GM12874 (cell line): ENCODE measurements around the gene GDF11.
A peak's percentile ranks its signal among the peaks of the same experiment; 100 is the strongest.

Experiments
- TF ChIP-seq, protein P1 (sequence below): IDR thresholded peaks from 2 replicates; pipeline ENCODE4 v1.5.1; 2011; ENCODE audit warnings: low read depth, mild to moderate bottlenecking, control low read depth, low read length, moderate library complexity; ENCODE audit not compliant: insufficient read depth

The GDF11 gene

DNA sequence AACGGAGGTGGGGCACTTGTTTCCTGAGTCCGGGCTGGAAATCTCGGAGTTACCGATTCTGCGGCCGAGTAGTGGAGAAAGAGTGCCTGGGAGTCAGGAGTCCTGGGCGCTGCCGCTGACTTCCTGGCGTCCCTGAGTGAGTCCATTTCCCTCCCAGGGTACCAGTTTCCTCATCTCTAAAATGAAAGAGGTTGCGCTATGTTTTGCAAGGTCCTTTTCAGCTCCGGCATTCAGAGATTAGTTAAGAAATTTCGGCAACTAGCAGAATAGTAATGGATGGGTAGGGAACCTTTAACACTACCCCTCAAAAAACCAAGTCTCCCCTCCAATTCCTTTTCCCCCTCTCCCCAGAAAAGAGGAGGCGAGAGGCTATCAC lies 26.4 kb upstream of the GDF11 start:
- TF ChIP-seq, protein P1, sequence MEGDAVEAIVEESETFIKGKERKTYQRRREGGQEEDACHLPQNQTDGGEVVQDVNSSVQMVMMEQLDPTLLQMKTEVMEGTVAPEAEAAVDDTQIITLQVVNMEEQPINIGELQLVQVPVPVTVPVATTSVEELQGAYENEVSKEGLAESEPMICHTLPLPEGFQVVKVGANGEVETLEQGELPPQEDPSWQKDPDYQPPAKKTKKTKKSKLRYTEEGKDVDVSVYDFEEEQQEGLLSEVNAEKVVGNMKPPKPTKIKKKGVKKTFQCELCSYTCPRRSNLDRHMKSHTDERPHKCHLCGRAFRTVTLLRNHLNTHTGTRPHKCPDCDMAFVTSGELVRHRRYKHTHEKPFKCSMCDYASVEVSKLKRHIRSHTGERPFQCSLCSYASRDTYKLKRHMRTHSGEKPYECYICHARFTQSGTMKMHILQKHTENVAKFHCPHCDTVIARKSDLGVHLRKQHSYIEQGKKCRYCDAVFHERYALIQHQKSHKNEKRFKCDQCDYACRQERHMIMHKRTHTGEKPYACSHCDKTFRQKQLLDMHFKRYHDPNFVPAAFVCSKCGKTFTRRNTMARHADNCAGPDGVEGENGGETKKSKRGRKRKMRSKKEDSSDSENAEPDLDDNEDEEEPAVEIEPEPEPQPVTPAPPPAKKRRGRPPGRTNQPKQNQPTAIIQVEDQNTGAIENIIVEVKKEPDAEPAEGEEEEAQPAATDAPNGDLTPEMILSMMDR = no peak

DNA sequence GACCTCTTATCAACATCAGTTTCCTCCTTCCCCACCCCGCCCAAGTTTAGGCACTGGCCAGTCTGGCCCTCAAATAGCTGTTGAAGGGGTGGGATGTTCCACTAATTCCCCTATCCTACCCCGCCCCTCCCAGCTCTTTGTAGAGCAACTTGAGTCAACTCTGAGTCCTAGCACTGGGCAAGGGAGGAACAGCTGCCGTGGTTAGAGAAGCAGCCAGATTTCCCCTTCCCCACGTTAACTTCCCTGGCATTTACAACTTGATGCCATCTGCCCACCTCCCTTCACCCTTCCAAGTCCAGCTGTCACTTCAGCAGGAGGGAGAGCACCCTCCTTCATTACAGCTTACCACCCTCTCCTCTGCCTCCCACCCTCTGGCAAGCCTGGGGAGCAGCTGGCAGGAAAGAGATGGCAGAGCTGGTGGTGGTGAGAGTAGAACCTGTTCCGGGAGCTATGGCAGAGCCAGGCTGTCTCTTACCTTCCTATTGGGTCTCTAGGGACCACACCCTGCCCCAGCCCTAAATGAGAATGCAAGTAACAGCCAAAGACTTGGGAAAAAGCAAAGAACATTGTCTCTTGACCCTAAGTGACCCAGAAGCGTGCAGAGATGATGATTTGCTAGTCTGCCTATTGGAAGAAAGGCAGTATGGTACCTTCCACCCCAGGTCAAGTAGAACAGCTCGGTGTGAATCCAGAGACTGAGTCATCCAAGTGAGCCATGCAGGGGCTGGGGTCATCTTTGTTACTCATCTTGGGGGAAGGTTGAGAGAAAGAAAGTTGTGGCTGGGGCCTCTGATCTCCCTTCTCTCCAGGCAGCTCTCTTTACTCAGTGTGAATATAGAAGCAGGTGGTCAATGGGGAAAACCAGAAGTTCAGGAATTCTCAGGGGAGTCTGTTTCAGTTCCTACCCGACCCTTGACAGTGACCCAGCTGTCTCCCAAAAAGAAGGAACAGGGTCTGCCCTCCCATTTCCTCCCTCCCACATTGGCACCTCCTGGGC lies 25.6 kb upstream of the GDF11 start:
- TF ChIP-seq, protein P1 = no peak

DNA sequence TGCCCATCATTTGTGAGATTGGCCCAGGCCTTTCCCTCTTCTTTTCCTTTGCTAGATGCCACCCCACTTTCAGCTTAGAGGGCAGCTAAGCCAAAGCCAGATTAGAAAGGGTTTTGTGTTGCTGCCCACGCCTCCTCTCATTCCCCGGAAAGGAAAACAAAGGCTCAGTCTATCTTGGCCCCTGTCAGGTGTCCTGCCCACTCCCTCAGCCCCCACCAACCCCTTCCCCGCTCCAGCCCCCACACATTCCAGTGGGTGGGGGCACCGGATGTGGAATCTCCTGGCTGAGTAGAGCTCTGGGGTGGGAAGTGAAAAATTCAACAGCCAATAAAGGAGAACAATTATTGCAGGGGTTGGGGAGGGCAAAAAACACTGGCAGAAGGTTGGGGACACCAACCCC lies 24.9 kb upstream of the GDF11 start:
- TF ChIP-seq, protein P1 = no peak

DNA sequence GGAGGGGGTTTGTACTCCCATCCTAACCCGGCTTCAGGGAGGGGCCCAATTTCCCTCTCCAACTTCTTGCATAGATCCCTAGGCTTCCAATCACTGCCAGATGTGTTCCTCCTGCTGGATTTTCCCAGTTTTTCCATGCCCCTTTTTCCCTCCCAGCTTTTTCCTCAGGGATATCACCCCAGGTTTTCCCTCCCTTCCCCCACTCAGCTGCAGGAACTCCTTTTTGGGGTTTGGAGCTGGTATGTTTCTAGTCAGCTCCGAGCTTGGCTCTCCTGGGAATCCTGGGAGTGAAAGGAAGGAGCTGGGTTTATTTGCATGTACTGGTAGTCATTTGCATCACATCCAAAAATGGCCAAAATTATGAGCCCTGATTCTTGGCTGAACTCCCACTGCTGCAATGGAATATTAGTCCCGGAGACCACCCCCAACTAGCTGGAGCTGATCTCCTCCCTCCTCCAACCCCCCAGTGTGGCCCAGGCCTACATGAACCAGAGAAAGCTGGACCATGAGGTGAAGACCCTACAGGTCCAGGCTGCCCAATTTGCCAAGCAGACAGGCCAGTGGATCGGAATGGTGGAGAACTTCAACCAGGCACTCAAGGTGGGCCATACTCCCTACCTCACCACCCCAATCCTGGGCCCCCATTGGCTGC lies 24.2 kb upstream of the GDF11 start:
- TF ChIP-seq, protein P1 = no peak

DNA sequence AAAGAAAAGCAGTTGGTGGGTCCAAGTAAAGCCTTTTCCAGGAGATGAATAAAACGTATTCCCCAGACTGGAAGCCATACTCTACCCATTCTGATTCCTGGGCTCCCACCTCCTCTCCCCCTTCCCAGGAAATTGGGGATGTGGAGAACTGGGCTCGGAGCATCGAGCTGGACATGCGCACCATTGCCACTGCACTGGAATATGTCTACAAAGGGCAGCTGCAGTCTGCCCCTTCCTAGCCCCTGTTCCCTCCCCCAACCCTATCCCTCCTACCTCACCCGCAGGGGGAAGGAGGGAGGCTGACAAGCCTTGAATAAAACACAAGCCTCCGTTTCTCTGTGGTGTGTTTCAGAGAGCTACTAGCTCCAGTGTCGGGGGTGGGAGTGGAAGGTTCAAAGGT lies 23.6 kb upstream of the GDF11 start:
- TF ChIP-seq, protein P1 = no peak

DNA sequence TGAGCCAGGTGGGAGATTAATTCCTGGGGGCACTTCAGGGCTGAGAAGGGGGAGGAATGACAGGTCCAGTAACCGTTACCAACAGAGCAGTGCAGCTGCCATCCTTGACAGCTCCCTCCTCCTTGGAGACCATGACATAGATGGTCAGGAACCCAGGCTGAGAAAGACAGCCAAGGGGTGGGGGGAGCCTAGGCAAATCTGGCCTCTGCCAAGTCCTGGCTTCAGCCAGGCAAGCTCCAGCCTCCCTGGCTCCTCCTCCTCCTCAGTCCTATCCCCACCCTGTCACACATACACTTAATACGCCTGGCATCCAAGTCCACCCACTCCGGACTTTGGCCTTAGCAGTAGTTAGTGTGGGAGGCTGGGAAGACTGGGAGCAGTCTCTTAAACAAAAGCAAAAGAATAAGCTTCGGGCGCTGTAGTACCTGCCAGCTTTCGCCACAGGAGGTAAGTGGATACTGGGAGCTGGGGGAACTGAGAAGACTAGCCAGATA lies 22.8 kb upstream of the GDF11 start, which contains the start of gene RDH5:
Gene RDH5 (plus strand): TSS at position 323 of the 494 bp plus-strand sequence. CDS start 792 bp downstream, outside the sequence.
- TF ChIP-seq, protein P1 = no peak

DNA sequence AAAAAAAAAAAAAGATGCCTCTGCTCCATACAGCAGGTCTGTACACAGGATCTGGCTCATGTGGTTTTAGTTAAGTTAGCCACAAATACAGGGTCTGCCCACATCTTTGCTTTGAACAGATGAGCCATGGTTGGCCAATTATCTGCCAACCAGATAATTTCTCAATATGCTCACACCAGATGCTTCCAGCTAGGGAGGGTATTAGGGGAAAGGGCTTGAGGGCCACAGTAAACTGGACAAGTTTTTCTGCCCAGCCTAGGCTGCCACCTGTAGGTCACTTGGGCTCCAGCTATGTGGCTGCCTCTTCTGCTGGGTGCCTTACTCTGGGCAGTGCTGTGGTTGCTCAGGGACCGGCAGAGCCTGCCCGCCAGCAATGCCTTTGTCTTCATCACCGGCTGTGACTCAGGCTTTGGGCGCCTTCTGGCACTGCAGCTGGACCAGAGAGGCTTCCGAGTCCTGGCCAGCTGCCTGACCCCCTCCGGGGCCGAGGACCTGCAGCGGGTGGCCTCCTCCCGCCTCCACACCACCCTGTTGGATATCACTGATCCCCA lies 22.0 kb upstream of the GDF11 start:
- TF ChIP-seq, protein P1 = peak; percentile 43
